ENCODE measurements around the gene AHNAK. TPM values are rescaled to one million over a fixed set of nuclear protein-coding genes. Genes with fewer than 3 reads are reported as not detected.

The AHNAK gene
- total and polyA plus RNA-seq, 2 donors (not counting 1 experiment from before 2014, with no cell fraction given) = 220 to 762 TPM

GRCh38 chr11:62418733-62419132 is 127.9 kb downstream of the AHNAK start, which contains the start of gene SCGB1A1:
SCGB1A1 (plus strand) TSS chr11:62419033; CDS start chr11:62419096, 63 bp downstream.
- Histone ChIP-seq H3K4me2 (ENCODE audit: extremely low read depth, insufficient read depth, low read length) (peak within 1 kb of the TSS; percentile 46), H3K9ac (ENCODE audit: insufficient read depth, low read length) (no peak within 1 kb of the TSS), H3K79me2 (ENCODE audit: control insufficient read depth, insufficient read depth, low read length) (no peaks in the 10 kb centered on the region), H3K4me1 (ENCODE audit: control insufficient read depth, extremely low read depth, insufficient read depth, low read length) (no peaks in the 10 kb centered on the region), H3K4me3 (replicated peaks in 1 of 4; ENCODE audit: control extremely low read depth in 1 of 4, insufficient read depth in 1 of 4, low read depth in 3 of 4, low read length in 4 of 4) (no peak within 1 kb of the TSS), H3K27ac (ENCODE audit: insufficient read depth, low read length) (no peak within 1 kb of the TSS), H4K20me1 (ENCODE audit: control insufficient read depth, extremely low read depth, insufficient read depth, low read length) (no peaks in the 10 kb centered on the region), H3K27me3 (ENCODE audit: control insufficient read depth, insufficient read depth, low read length) (no peaks in the 10 kb centered on the region), H3K9me3 (ENCODE audit: control insufficient read depth, insufficient read depth, low read depth, low read length) (no peaks in the 10 kb centered on the region), H3K36me3 (ENCODE audit: control insufficient read depth, insufficient read depth, low read length) (no peaks in the 10 kb centered on the region), H2AFZ (ENCODE audit: low read length) (no peak within 1 kb of the TSS)
- TF ChIP-seq CTCF (conservative IDR thresholded peaks at IDR 0.05 in 1 of 2, IDR thresholded peaks at IDR 0.05 in 1 of 2; ENCODE audit: low read depth in 1 of 2, low read length in 2 of 2) (no peak), EZH2 (IDR thresholded peaks at IDR 0.05; ENCODE audit: low read length, missing control alignments) (no peak)
- no peak for DNase-seq (ENCODE audit: low read depth in 2 of 2)

- H3K9ac ChIP-seq (ENCODE audit: insufficient read depth, low read length) = no peak overlapping the region
- no peak overlapping the region for H3K27ac ChIP-seq (ENCODE audit: insufficient read depth, low read length)
- no peaks in the 10 kb centered on the region for H3K27me3 ChIP-seq (ENCODE audit: control insufficient read depth, insufficient read depth, low read length)
- H3K4me3 ChIP-seq (replicated peaks in 1 of 4; ENCODE audit: control extremely low read depth in 1 of 4, insufficient read depth in 1 of 4, low read depth in 3 of 4, low read length in 4 of 4) = no peak overlapping the region
- H3K36me3 ChIP-seq (ENCODE audit: control insufficient read depth, insufficient read depth, low read length) = no peaks in the 10 kb centered on the region
- no peaks in the 10 kb centered on the region for H3K79me2 ChIP-seq (ENCODE audit: control insufficient read depth, insufficient read depth, low read length)
- H3K9me3 ChIP-seq (ENCODE audit: control insufficient read depth, insufficient read depth, low read depth, low read length) = no peaks in the 10 kb centered on the region
- no peaks in the 10 kb centered on the region for H3K4me1 ChIP-seq (ENCODE audit: control insufficient read depth, extremely low read depth, insufficient read depth, low read length)
- H4K20me1 ChIP-seq (ENCODE audit: control insufficient read depth, extremely low read depth, insufficient read depth, low read length) = no peaks in the 10 kb centered on the region
- DNase-seq (ENCODE audit: low read depth in 2 of 2) = no peak
- no peak overlapping the region for H3K4me2 ChIP-seq (ENCODE audit: extremely low read depth, insufficient read depth, low read length)
- TF ChIP-seq EZH2 (IDR thresholded peaks at IDR 0.05; ENCODE audit: low read length, missing control alignments) (no peak), CTCF (conservative IDR thresholded peaks at IDR 0.05 in 1 of 2, IDR thresholded peaks at IDR 0.05 in 1 of 2; ENCODE audit: low read depth in 1 of 2, low read length in 2 of 2) (no peak)
- H2AFZ ChIP-seq (ENCODE audit: low read length) = no peak overlapping the region
Measured at GRCh38 chr11:62418136-62418535, 128.5 kb downstream of the AHNAK start.

GRCh38 chr11:62416596-62416995 is 130.0 kb downstream of the AHNAK start:
- Histone ChIP-seq H2AFZ (ENCODE audit: low read length) (no peak overlapping the region), H3K36me3 (ENCODE audit: control insufficient read depth, insufficient read depth, low read length) (no peaks in the 10 kb centered on the region), H3K4me2 (ENCODE audit: extremely low read depth, insufficient read depth, low read length) (no peak overlapping the region), H3K4me3 (replicated peaks in 1 of 4; ENCODE audit: control extremely low read depth in 1 of 4, insufficient read depth in 1 of 4, low read depth in 3 of 4, low read length in 4 of 4) (no peak overlapping the region), H3K4me1 (ENCODE audit: control insufficient read depth, extremely low read depth, insufficient read depth, low read length) (no peaks in the 10 kb centered on the region), H3K27ac (ENCODE audit: insufficient read depth, low read length) (no peak overlapping the region), H3K9ac (ENCODE audit: insufficient read depth, low read length) (no peak overlapping the region), H3K9me3 (ENCODE audit: control insufficient read depth, insufficient read depth, low read depth, low read length) (no peaks in the 10 kb centered on the region), H3K27me3 (ENCODE audit: control insufficient read depth, insufficient read depth, low read length) (no peaks in the 10 kb centered on the region), H3K79me2 (ENCODE audit: control insufficient read depth, insufficient read depth, low read length) (no peaks in the 10 kb centered on the region), H4K20me1 (ENCODE audit: control insufficient read depth, extremely low read depth, insufficient read depth, low read length) (no peaks in the 10 kb centered on the region)
- no peak for DNase-seq (ENCODE audit: low read depth in 2 of 2)
- TF ChIP-seq EZH2 (IDR thresholded peaks at IDR 0.05; ENCODE audit: low read length, missing control alignments) (no peak), CTCF (conservative IDR thresholded peaks at IDR 0.05 in 1 of 2, IDR thresholded peaks at IDR 0.05 in 1 of 2; ENCODE audit: low read depth in 1 of 2, low read length in 2 of 2) (no peak)

Data from fibroblast of lung (primary cell).